HuH-7 (cell line): ENCODE data around the gene TCF19.

Source experiments
- DNase-seq: peaks from one replicate; pipeline ENCODE4 v3.0.0; 2011; ENCODE audit warnings: low spot score

TCF19 gene

DNA sequence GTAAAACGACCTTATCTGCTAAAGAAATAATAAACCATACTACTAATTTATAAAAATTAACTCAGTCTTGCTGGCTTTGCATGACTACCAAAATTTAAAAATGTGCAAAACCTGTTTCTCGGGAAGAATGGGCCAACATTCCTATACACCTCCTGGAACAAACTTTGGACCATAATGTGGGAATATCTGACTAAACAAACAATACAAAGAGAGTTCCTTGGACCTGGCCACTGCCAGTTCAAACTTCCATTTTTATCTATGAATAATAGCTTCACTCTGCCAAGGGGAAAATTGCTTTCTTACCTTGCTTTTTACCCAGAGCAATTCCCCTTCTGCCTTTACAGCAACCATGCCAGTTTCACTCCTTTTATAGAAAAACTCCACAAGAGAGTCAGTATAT lies 50.7 kb downstream of the TCF19 start:
- DNase-seq, result no peak

DNA sequence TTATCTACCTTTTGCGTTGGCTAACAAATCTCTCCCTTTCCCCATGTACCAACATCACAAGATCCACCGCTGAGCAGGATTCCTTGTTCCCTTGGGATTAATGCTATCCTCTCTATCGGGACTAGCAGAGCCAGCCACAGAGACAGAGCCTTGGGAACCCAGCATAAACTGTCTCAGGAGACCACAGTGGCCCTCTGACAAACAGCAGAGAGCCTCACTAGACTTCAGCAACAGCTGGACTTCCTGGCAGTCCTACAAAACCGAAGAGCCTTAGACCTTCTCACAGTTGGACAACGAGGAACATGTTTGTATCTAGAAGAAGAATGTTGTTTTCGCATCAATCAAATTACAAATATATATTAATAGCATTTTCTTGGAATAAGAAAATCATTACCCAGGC lies 51.7 kb downstream of the TCF19 start:
- DNase-seq, result no peak

DNA sequence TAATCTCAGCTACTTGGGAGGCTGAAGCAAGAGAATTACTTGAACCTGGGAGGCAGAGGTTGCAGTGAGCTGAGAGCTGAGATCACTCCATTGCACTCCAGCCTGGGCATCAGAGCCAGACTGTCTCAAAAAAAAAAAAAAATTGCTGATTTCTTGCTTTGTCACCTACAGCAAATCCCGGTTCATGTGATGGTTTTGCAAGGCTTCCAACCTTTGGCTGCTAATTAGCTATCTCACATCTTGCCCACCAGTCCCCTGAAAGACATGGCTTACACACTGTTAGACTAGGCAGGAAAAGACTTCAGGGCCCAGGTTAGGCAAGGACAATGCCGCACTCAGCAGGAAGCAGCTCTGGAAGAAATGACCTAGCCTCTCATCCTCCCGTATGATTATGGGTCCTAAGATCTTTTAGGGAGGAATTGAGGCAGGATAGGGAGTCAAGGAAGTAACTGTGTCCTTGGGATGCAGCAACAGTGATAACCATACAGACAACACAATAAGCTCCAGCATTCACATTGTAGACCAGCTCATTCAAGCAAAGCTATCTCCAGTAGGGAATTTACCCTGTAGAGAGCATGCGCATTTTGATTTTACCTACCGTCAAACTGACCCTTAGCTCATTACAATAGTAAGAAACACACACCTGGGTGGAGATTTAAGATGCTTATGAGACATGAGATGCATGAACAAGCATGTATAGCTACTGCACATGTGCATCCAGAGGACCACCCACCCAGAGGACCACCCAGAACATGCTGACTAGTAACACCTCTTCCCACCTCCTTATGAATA lies 52.5 kb downstream of the TCF19 start:
- no peak for DNase-seq
